Testis (tissue), 2 donors: Measurements from ENCODE around the gene NHERF1.

ENCODE experiments used
- POLR2A ChIP-seq: fragments of 450-650 bp; IDR thresholded peaks from one replicate; pipeline ENCODE4 v1.6.1; 2017; ENCODE audit warnings: antibody characterized with exemption, mild to moderate bottlenecking, moderate library complexity
- TF ChIP-seq, protein P1 (sequence below), 3 experiments: fragments of 450-650 bp in 2 of 3; fragments of 200-600 bp in 1 of 3; sonication (generic) in 1 of 3; IDR thresholded peaks; one replicate each; pipeline ENCODE4 v1.5.1; 2016 to 2019; ENCODE audit warnings: antibody characterized with exemption in 3 of 3, mild to moderate bottlenecking in 2 of 3, moderate library complexity in 1 of 3

DNA sequence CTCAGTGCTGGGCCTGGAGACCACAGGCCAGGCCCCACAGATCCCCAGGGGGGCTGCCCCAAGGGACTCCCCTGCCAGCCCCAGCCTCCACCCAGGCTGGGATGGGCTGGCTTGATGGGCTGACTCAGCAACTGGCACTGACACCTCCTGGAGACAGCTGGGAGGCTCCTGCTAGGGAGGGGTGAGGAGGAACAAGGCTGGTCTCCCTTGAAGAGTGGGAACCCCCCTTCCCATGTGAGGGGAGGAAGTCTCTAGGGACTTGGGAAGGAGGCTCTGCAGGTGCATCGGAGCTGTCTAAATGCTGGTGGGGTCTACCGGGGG lies 10.4 kb downstream of the NHERF1 start:
- TF ChIP-seq, protein P1, sequence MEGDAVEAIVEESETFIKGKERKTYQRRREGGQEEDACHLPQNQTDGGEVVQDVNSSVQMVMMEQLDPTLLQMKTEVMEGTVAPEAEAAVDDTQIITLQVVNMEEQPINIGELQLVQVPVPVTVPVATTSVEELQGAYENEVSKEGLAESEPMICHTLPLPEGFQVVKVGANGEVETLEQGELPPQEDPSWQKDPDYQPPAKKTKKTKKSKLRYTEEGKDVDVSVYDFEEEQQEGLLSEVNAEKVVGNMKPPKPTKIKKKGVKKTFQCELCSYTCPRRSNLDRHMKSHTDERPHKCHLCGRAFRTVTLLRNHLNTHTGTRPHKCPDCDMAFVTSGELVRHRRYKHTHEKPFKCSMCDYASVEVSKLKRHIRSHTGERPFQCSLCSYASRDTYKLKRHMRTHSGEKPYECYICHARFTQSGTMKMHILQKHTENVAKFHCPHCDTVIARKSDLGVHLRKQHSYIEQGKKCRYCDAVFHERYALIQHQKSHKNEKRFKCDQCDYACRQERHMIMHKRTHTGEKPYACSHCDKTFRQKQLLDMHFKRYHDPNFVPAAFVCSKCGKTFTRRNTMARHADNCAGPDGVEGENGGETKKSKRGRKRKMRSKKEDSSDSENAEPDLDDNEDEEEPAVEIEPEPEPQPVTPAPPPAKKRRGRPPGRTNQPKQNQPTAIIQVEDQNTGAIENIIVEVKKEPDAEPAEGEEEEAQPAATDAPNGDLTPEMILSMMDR (IDR thresholded peaks at IDR 0.05) = no peak
- no peak for TF ChIP-seq POLR2A
